ENCODE data around the gene CNTNAP2.

The CNTNAP2 gene

GRCh38 chr7:146393346-146393745 lies 276.7 kb downstream of the CNTNAP2 start:
- H3K4me3 ChIP-seq (ENCODE audit: insufficient read depth, low read length, poor library complexity, severe bottlenecking), result no peak overlapping the region
- H4K20me1 ChIP-seq (ENCODE audit: low read depth, low read length), result no peaks in the 10 kb centered on the region
- no peaks in the 10 kb centered on the region; the same call in 1 of the 2 replicates for H3K9me2 ChIP-seq (replicated peaks; ENCODE audit: insufficient read depth, low read length)
- H3K27me3 ChIP-seq (ENCODE audit: low read length), result no peaks in the 10 kb centered on the region
- no peaks in the 10 kb centered on the region for H3K36me3 ChIP-seq (ENCODE audit: low read length)
- H3K4me2 ChIP-seq (ENCODE audit: low read depth, low read length, poor library complexity, severe bottlenecking), result no peak overlapping the region
- no peak overlapping the region for H3K9ac ChIP-seq (ENCODE audit: low read length)
- no peak overlapping the region for H3K27ac ChIP-seq (ENCODE audit: low read depth, low read length)
- no peaks in the 10 kb centered on the region for H3F3A ChIP-seq (ENCODE audit: insufficient read depth)
- H3K9me3 ChIP-seq (ENCODE audit: insufficient read depth, low read length), result no peaks in the 10 kb centered on the region
- TF ChIP-seq CTCF (IDR thresholded peaks at IDR 0.05; ENCODE audit: insufficient read depth, low read length, poor library complexity, severe bottlenecking), result no peak
- no peak for TF ChIP-seq EZH2phosphoT487 (conservative IDR thresholded peaks at IDR 0.05; ENCODE audit: low read length)
- H3K79me2 ChIP-seq (ENCODE audit: insufficient read depth, low read length), result no peaks in the 10 kb centered on the region
- H2AFZ ChIP-seq (ENCODE audit: low read depth, low read length, severe bottlenecking), result no peak overlapping the region

- no peak overlapping the region for H3K4me2 ChIP-seq (ENCODE audit: low read depth, low read length, poor library complexity, severe bottlenecking)
- H3K9me2 ChIP-seq (replicated peaks; ENCODE audit: insufficient read depth, low read length), result no peaks in the 10 kb centered on the region; the same call in 1 of the 2 replicates
- no peak overlapping the region for H2AFZ ChIP-seq (ENCODE audit: low read depth, low read length, severe bottlenecking)
- no peaks in the 10 kb centered on the region for H3F3A ChIP-seq (ENCODE audit: insufficient read depth)
- H3K9me3 ChIP-seq (ENCODE audit: insufficient read depth, low read length), result no peaks in the 10 kb centered on the region
- H3K27ac ChIP-seq (ENCODE audit: low read depth, low read length), result no peak overlapping the region
- no peaks in the 10 kb centered on the region for H3K79me2 ChIP-seq (ENCODE audit: insufficient read depth, low read length)
- H3K9ac ChIP-seq (ENCODE audit: low read length), result no peak overlapping the region
- no peaks in the 10 kb centered on the region for H3K27me3 ChIP-seq (ENCODE audit: low read length)
- H3K4me3 ChIP-seq (ENCODE audit: insufficient read depth, low read length, poor library complexity, severe bottlenecking), result no peak overlapping the region
- no peaks in the 10 kb centered on the region for H3K36me3 ChIP-seq (ENCODE audit: low read length)
- H4K20me1 ChIP-seq (ENCODE audit: low read depth, low read length), result no peaks in the 10 kb centered on the region
- TF ChIP-seq CTCF (IDR thresholded peaks at IDR 0.05; ENCODE audit: insufficient read depth, low read length, poor library complexity, severe bottlenecking), result no peak
- TF ChIP-seq EZH2phosphoT487 (conservative IDR thresholded peaks at IDR 0.05; ENCODE audit: low read length), result no peak
These were observed 280.5 kb downstream of the CNTNAP2 start for GRCh38 chr7:146397141-146397540.

- Histone ChIP-seq H3K79me2 (ENCODE audit: insufficient read depth, low read length) (no peaks in the 10 kb centered on the region), H4K20me1 (ENCODE audit: low read depth, low read length) (no peaks in the 10 kb centered on the region), H3K9me2 (replicated peaks; ENCODE audit: insufficient read depth, low read length) (no peaks in the 10 kb centered on the region), H3K27me3 (ENCODE audit: low read length) (no peaks in the 10 kb centered on the region), H3K9ac (ENCODE audit: low read length) (no peak overlapping the region), H3K4me2 (ENCODE audit: low read depth, low read length, poor library complexity, severe bottlenecking) (no peak overlapping the region), H3K4me3 (ENCODE audit: insufficient read depth, low read length, poor library complexity, severe bottlenecking) (no peak overlapping the region), H2AFZ (ENCODE audit: low read depth, low read length, severe bottlenecking) (no peak overlapping the region), H3F3A (ENCODE audit: insufficient read depth) (no peaks in the 10 kb centered on the region), H3K9me3 (ENCODE audit: insufficient read depth, low read length) (no peaks in the 10 kb centered on the region), H3K27ac (ENCODE audit: low read depth, low read length) (no peak overlapping the region), H3K36me3 (ENCODE audit: low read length) (no peaks in the 10 kb centered on the region)
- TF ChIP-seq EZH2phosphoT487 (conservative IDR thresholded peaks at IDR 0.05; ENCODE audit: low read length) (no peak), CTCF (IDR thresholded peaks at IDR 0.05; ENCODE audit: insufficient read depth, low read length, poor library complexity, severe bottlenecking) (no peak)
These were observed 285.3 kb downstream of the CNTNAP2 start for GRCh38 chr7:146401939-146402338.
